ENCODE results near the gene IQCM.
"Not testable (repeated sequence)": the region's sequence is repeated elsewhere in the genome, so short reads cannot be mapped to it uniquely, and the experiment has no call there.

The IQCM gene

DNA sequence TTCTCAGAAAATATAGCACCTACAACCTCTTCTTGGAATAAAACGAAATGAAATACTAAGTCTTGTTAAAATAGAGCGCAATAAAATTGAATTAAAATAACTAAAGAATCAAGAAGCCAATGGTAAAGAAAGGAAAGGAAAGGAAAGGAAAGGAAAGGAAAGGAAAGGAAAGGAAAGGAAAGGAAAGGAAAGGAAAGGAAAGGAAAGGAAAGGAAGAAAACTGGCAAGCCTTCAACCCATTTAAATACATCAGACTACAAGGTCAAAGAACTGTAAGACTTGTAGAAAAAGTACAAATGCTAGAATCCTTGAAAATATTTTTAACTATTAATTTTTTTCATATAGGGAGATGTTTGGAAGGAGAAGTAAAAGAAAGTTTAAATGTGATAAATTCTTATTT, 372.1 kb downstream of the IQCM start:
- no peak for DNase-seq (ENCODE audit: low spot score)

DNA sequence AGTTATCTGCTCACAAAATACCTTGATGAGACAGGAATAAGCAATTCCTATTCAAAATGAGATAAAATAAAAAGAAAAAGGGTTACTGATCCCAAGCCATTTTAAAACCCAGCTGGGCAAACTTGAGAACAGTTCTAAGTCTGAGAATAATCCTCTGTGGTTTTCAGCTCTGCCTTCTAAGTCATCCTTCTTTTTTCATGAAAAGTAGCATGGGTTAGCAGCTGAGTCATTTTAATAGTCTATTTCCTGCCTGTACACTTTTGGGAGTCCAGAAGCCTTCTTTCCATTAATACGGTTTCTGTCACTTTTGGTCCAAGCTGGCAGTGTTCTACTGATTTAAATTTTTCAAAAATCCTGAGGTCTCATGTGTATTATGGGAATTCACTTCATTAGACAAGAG, 374.3 kb downstream of the IQCM start:
- DNase-seq (ENCODE audit: low spot score): no peak

DNA sequence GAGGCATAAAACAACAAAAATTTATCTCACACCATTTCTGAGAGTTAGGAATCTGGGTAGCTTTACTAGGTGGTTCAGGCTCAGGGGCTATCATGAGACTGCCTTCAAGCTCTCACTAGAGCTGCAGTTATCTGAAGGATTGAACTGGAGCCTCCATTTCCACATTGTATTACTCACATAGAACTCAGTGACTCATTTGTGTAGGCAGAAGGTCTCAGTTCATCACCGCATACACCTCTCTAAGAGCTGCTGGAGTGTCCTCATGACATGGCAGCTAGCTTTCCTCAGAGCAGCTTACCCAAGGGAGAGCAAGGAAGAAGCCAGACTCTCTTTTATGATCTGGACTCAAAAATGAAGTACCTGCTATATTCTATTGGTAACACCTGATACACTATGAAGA, 389.2 kb downstream of the IQCM start:
- no peak for DNase-seq (ENCODE audit: low spot score)

DNA sequence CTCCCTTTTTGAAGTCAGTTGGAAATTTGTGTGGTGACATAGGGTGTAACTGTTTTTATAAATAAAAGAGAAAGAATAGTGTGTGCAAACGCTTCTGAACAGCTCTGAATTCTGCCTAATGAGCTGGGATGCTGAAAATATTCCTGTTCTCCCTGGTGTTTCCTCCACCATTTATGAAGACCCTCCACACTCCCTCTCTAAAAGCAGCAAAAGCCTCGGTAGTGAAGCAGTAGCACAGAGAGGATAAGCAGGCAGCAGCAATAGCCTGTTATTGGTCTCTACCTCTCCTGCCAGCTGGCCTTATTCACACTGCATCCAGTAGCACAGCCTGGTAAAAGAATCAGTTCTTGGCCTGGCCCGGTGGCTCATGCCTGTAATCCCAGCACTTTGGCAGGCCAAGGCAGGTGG, 406.1 kb downstream of the IQCM start:
- DNase-seq (ENCODE audit: low spot score): no peak

DNA sequence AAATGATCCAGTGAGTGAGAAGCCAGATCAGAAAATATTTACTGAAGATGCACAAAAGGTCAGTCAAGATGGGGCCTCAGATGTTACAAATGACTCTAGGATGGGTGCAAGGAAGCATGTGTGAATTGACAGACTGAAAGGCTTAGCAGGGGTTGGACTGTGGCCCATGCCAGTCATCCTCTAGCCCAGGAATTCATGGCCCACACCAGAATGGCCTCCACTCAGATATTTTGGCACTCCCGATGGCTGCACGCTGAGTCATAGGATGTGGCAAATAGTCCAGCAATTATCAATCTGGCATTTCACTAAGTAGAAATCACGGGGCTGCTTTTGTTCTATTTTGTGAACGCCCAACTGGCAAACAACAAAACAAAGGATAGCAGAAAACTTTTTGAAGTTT, 406.5 kb downstream of the IQCM start:
- DNase-seq (ENCODE audit: low spot score): peak; percentile 5

DNA sequence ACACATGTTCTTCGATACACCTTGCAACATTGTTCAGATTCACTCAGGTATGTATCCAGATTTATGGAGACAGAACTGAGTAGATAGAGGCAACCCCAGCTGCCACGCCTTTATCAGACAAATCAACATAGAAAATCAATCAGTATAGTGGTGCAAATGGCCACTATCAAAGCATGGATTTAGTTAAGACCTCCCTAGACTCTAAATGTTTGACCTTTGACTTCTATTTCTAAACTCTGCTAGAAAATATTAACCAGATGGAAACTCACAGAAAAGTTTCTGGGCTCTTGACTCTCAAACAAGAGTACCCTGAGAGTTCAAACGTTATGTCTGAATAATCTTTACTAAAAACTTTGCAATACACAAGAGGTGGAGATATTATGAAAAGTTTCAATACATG, 411.5 kb downstream of the IQCM start:
- no peak for DNase-seq (ENCODE audit: low spot score)

DNA sequence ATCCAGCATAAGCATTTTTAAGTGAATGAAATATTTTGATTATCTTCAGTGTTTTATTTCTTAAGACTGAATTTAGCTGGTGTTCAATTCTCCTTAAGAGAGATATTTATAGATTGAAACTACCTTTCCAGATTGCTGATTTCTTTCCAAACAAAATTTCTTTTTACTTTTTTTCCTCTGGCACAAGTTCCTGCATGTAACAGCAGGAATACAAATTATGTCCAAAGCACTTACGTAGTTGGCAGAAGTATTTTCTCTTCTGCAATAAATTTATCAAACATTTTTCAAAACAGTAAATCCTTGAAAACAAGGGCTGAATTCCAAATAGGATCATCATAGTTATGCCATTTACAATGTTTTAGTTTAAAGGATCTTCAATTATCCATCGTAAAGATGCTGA, 412.6 kb downstream of the IQCM start:
- no peak for DNase-seq (ENCODE audit: low spot score)

DNA sequence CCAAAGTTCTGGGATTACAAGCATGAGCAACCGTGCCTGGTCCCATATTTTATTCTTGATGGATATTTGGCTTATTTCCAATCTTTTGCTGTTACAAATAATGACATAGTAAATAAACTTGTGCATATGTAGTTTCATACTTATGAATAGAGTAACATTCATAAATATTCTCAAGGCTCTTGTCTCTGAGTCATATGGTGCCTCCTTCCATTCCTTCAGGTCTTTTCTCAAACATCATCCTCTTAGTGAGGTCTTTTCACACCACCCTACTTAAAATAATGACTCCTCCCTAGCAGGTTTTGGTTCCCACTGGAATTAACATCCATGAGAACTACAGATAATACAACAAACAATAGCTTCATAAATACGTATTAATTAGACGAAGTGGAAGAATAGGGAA, 416.6 kb downstream of the IQCM start:
- no peak for DNase-seq (ENCODE audit: low spot score)

DNA sequence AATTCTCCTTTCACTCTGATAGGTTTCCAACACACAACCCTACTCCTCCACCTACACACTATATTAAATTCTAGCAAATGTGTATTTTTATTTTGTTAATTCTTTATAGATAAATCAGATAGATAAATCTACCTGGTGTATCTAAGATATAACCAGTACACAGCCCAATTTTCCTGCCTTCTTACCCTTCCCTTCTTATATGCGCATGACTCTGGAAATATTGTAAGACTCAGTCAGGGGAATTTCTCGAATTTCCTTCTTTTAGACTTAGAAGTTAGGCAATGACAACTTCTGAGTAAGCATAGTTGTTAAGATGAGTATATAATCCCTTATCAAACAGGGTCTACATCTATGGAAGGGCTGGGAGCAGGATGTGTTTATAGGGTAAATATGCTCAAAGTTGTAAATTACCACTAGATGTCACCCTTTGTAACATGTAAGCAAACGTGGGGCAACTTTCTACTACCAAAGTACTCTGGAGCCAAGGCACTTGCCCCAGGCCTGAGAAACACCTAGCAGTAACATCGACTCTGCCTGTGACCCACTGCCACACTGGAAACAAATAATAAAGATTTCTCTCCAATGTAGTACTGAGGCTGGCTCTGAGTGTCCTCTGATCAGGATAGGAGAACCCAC, 444.7 kb downstream of the IQCM start:
- peak; percentile 72 for DNase-seq (ENCODE audit: low spot score)

DNA sequence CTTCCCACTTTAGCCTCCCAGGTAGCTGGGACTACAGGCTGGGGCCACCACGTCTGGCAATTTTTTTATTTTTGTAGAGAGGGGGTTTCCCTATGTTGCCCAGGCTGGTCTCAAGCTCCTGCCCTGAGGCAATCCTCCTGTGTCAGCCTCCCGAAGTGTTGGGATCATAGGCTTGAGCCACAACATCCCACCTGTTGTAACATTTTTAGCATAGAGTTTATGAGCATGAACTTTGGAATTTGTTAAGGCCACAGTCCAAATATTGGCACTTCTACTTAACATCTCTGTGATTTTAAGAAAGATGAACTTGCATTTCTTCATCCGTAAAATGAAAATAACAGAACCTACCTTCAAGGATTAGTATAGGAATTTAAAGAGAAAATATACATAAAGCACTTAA, 445.6 kb downstream of the IQCM start:
- DNase-seq (ENCODE audit: low spot score): no peak

DNA sequence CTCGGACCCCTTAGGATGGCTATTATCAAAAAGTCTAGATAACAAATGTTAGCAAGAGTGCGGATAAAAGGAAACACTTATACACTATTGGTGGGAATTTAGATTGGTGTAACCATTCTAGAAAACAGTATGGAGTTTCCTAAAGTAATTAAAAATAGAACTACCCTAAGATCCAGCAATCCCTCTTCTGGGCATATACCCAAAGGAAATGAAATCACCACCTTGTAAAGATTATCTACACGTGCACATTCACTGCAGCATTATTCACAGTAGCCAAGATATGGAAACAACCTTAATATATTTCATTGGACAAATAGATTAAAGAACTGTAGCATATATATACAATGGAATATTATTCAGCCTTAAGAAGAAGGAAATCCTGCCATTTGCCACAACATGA, 462.4 kb downstream of the IQCM start:
- no peak for DNase-seq (ENCODE audit: low spot score)

DNA sequence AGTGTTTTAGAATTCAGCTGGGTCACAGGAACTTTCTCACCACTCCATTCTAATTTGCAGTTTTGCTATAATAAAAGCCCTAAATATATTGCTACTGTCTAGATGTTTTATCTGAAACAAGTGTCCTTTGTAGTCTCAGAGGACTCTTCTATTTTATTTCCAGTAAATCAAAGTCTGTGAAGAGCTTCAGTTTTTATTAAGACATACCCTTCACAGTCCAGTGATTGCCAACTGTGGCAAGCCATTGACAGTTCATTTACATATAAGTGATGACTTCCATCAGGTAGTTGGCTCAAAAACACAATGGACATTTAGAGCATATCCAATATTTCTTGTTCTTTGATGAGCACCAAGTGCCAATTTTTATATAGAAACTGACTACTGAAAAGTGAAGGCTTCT, 466.1 kb downstream of the IQCM start:
- DNase-seq (ENCODE audit: low spot score): no peak

DNA sequence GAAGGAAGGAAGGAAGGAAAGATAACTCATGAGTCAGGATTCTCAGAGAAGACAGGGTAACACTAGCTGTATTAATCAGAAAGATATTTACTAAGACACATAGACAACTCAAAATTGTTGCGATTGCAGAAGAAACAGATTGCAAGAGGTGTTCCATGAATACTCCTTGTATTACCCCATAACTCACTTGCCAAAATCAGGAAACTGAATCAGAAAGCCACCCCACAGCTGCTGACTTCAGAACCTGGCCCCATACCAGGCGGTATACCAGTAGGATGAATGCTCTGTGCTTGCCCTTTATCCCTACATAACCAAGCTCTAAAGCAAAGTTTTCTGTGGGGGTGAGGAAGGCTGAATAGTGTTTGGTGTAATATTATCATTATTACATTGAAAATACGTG, 468.5 kb downstream of the IQCM start:
- DNase-seq (ENCODE audit: low spot score): no peak

DNA sequence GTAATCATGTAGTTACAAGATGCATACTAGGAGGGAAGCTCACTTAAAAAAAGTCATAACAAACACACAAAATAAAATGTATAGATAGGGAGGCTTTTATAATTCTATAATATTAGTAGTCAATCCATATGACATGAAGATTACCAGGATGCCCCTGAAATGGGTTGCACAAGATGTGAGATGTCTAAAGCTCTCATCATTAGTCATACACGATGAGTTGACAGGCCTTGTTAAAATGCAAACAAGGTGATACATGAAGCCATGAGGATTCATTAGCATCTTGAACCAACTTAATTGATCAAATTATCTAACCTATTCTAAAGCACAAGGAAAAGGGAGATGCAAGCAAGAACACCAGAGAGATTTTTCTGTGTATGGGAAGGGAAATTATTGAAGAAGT, 470.2 kb downstream of the IQCM start:
- no peak for DNase-seq (ENCODE audit: low spot score)

DNA sequence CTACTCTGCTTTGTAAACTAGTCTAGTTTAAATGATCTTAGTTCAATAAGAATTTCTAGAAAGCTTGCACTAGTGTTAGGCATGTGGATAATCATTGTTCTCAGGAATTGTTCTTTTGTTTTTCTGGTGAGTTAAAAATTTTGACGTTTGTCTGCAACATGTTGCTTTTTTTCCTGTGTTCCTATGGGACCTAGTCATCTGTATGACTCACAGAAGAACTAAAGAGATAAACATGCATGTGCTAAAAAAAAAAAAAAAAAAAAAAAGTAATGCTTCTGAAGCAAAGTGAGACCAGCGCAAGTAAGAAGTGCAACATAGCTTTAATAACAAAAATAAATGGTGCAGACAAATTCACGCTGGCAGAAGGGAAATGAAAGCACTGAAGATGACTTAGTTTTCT, 471.2 kb downstream of the IQCM start:
- no peak for DNase-seq (ENCODE audit: low spot score)

DNA sequence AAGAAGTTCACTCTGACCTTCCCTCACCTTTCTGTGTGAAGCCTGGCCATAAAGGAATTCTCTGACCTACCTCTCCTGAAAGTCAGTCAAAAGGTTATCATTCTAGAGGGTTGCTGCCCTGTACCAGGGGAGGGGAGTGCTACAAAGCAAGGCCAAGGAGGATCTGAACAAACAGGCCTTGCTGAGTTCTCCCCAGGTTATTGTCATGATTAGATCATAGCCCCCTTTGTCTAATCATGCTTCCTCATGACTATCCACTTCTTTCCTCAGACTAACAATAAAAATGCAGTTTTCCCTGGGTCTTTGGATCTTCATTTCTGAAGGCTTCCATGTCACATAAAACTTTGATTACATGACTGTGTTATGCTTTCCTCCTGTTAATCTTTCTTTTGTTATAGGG, 472.0 kb downstream of the IQCM start:
- DNase-seq (ENCODE audit: low spot score): no peak

DNA sequence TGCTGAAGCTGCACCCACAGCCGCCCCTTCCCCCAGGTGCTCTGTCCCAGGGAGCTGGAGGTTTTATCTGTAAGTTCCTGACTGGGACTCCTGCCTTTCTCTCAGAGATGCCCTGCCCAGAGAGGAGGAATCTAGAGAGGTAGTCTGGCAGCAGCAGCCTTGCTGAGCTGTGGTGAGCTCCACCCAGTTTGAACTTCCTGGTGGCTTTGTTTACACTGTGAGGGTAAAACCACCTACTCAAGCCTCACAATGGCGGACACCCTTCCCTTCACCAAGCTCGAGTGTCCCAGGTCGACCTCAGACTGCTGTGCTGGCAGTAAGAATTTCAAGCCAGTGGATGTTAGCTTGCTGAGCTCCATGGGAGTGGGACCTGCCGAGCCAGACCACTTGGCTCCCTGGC, 474.5 kb downstream of the IQCM start:
- not testable (repeated sequence) for DNase-seq (ENCODE audit: low spot score)

DNA sequence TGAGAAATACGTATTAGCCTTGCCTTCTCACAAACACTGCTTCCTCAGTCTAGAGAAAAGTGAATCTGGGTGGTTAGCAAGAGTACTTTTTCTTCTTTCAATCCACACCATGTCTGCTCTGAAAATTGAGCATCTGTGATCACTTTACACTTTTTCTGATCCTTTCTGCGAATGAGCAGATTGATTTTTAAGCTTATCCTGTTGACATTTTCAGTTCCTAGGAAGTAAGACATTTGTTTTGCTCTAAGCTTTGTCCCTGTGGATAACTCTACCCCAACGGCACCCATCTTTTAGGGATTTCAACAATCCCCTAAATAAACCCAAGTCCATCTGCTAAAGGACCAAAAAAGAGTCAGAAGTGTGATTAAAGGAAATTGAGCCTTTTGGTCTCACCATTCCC, 487.5 kb downstream of the IQCM start:
- no peak for DNase-seq (ENCODE audit: low spot score)

DNA sequence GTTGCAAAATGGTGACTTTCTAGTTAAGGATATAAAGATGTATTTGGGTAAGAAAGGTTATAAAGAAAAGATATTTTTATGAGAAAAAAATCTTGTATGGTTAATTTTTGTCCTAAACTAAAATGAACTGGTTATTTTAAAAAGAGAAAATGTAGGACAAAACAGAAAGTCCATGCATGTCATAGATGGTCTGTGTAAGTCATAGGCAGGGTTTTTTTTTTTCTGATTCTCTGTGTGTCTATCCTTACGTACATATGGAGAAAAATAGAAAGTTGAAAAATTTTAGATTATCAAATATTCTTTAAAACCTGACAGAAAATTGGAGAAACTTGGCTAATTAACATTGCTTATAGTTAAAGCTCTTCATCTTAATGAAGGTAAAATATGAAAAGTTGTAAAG, 493.4 kb downstream of the IQCM start:
- no peak for DNase-seq (ENCODE audit: low spot score)

DNA sequence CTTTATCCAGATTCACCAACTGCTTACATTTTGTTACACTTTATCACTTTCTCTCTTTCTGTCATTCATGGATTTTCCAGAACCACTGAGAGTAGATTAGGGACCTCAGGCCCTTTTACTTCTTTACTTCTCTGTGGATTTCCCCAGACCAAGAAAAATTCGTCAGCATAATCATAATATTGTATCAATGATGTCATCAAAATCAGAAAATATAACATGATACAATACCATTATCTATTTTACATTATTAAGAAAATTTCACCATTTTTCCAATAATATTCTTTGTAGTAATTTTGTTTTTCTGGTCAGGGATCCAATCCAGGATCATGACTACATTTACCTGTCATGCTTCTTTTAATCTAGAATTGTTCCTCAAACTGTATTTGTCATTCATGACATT, 494.2 kb downstream of the IQCM start:
- DNase-seq (ENCODE audit: low spot score): no peak

DNA sequence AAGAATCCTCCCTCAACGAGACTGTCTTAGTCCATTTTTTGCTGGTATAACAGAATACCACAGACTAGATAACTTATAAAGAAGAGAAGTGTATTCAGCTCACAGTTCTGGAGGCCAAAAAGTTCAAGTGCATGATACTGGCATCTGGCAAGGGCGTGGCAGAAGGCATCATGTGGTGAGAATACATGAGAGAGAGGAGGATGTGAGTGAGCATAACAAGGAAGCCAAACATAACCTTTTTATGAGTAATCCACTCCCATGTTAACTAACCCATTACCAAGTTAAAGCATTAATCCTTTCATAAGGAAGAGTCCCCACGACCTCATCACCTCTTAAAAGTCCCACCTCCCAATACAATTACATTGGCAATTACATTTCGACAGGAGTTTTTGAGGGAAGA, 504.6 kb downstream of the IQCM start:
- no peak for DNase-seq (ENCODE audit: low spot score)

DNA sequence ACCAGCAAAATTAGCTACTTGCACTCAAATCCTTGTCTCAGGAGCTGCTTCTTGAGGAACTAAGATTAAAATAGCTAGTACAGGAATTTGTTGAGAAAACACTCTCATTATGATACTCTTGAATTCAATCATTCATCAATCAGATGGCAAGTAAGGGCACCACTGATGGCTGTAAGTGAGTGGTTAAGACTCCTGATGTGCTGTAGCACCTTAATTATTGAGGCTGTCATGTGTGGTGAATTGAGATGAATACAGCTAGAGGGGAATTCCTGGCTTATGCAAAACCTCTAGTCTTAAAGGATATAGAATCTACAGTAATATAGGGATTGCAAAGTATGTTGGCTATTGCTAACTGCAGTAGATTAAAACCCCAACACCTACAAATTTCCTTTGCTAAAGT, 509.1 kb downstream of the IQCM start:
- DNase-seq (ENCODE audit: low spot score): no peak

All from LoVo (cell line).